ENCODE measurements around the gene SLC25A23. TPM values are rescaled to one million over a fixed set of nuclear protein-coding genes. Genes with fewer than 3 reads are reported as not detected.
"Not testable (repeated sequence)": the region's sequence is repeated elsewhere in the genome, so short reads cannot be mapped to it uniquely, and the experiment has no call there.

SLC25A23 gene
- total RNA-seq: 13.1 and 15.7 TPM in 2 replicates

GRCh38 chr19:6459262-6460098 lies at the start of gene SLC25A23:
TSS of gene SLC25A23 (minus strand) at chr19:6459792. CDS start at chr19:6459628, 164 bp downstream.
- peak; percentile 49 to 82 for DNase-seq (ENCODE audit: low read depth in 2 of 2)

GRCh38 chr19:6508028-6508771 lies 48.6 kb upstream of the SLC25A23 start:
- DNase-seq (ENCODE audit: low read depth in 2 of 2): not testable (repeated sequence)

- DNase-seq (ENCODE audit: low read depth in 2 of 2): no peak
Measured at GRCh38 chr19:6503407-6504201, 44.0 kb upstream of the SLC25A23 start.

GRCh38 chr19:6501740-6502648 lies 42.4 kb upstream of the SLC25A23 start, which contains the start of gene TUBB4A:
TSS of gene TUBB4A (minus strand) at chr19:6502309. CDS start at chr19:6502212, 97 bp downstream.
- no peak for DNase-seq (ENCODE audit: low read depth in 2 of 2)

- DNase-seq (ENCODE audit: low read depth in 2 of 2): no peak
Measured at GRCh38 chr19:6500837-6501739, 41.5 kb upstream of the SLC25A23 start.

GRCh38 chr19:6499052-6499790 lies 39.6 kb upstream of the SLC25A23 start:
- no peak for DNase-seq (ENCODE audit: low read depth in 2 of 2)

- DNase-seq (ENCODE audit: low read depth in 2 of 2): no peak
Measured at GRCh38 chr19:6498294-6499036, 38.9 kb upstream of the SLC25A23 start.

GRCh38 chr19:6495947-6496346 lies 36.4 kb upstream of the SLC25A23 start:
- DNase-seq (ENCODE audit: low read depth in 2 of 2): no peak

- DNase-seq (ENCODE audit: low read depth in 2 of 2): no peak
Measured at GRCh38 chr19:6494438-6495036, 34.9 kb upstream of the SLC25A23 start.

- DNase-seq (ENCODE audit: low read depth in 2 of 2): no peak
Measured at GRCh38 chr19:6491802-6492592, 32.4 kb upstream of the SLC25A23 start.

- no peak for DNase-seq (ENCODE audit: low read depth in 2 of 2)
Measured at GRCh38 chr19:6490134-6490533, 30.5 kb upstream of the SLC25A23 start.

GRCh38 chr19:6489278-6490061 lies 29.9 kb upstream of the SLC25A23 start:
- DNase-seq (ENCODE audit: low read depth in 2 of 2): no peak

- DNase-seq (ENCODE audit: low read depth in 2 of 2): no peak
Measured at GRCh38 chr19:6484831-6485230, 25.2 kb upstream of the SLC25A23 start.

GRCh38 chr19:6484230-6484629 lies 24.6 kb upstream of the SLC25A23 start:
- DNase-seq (ENCODE audit: low read depth in 2 of 2): no peak

- no peak for DNase-seq (ENCODE audit: low read depth in 2 of 2)
Measured at GRCh38 chr19:6483235-6483634, 23.6 kb upstream of the SLC25A23 start.

GRCh38 chr19:6482343-6482686 lies 22.7 kb upstream of the SLC25A23 start:
- DNase-seq (ENCODE audit: low read depth in 2 of 2): no peak
